K562 (cell line): ENCODE data around the gene COL1A1. TPM values are rescaled to one million over a fixed set of nuclear protein-coding genes. Genes with fewer than 3 reads are reported as not detected.

ENCODE experiments used
- ATF7 ChIP-seq: fragments of 450-650 bp; IDR thresholded peaks from 2 replicates; pipeline ENCODE4 v1.7.1; 2014; ENCODE audit warnings: mild to moderate bottlenecking, moderate library complexity
- CBFA2T3 ChIP-seq: fragments of 450-650 bp; IDR thresholded peaks from 2 replicates; pipeline ENCODE4 v1.6.1; 2017
- CBX8 ChIP-seq: fragments of 200-600 bp; sonication (generic); IDR thresholded peaks from 2 replicates; pipeline ENCODE4 v1.6.1; 2012; ENCODE audit warnings: borderline replicate concordance, mixed run types, low read depth, mild to moderate bottlenecking, moderate library complexity, mixed read lengths, low read length, control low read depth, inconsistent platforms; ENCODE audit not compliant: poor library complexity, severe bottlenecking; ENCODE audit errors: extremely low read depth
- DACH1 ChIP-seq: fragments of 450-650 bp; IDR thresholded peaks from 2 replicates; pipeline ENCODE4 v1.6.1; 2018; ENCODE audit not compliant: partially characterized antibody
- ESRRB ChIP-seq: fragments of 250-450 bp; sonication (Bioruptor Pico); IDR thresholded peaks from 2 replicates; pipeline ENCODE4 v1.5.0; 2020; ENCODE audit warnings: mild to moderate bottlenecking, moderate library complexity, borderline replicate concordance
- IRF2 ChIP-seq: sonication (generic); formaldehyde crosslinking; IDR thresholded peaks from 2 replicates; pipeline ENCODE4 v1.8.1; 2022; ENCODE audit warnings: mild to moderate bottlenecking, missing genetic modification reagents
- MIER1 ChIP-seq: fragments of 450-650 bp; IDR thresholded peaks from 2 replicates; pipeline ENCODE4 v1.6.1; 2016; ENCODE audit warnings: antibody characterized with exemption, mild to moderate bottlenecking, low read depth
- SMARCE1 ChIP-seq: fragments of 450-650 bp; IDR thresholded peaks from 2 replicates; pipeline ENCODE4 v1.7.1; 2016; ENCODE audit warnings: mild to moderate bottlenecking
- SOX6 ChIP-seq: fragments of 450-650 bp; IDR thresholded peaks from 2 replicates; pipeline ENCODE4 v1.6.1; 2014; ENCODE audit warnings: mild to moderate bottlenecking
- TFAM ChIP-seq: fragments of 250-450 bp; sonication (Bioruptor Pico); conservative IDR thresholded peaks from 2 replicates; pipeline ENCODE4 v1.5.0; 2021; ENCODE audit warnings: mild to moderate bottlenecking, moderate library complexity
- YY1 ChIP-seq, 3 experiments: IDR thresholded peaks; 2 replicates each; pipeline ENCODE4 v1.6.1; 2011; ENCODE audit warnings: low read length in 2 of 3, mild to moderate bottlenecking in 2 of 3, moderate library complexity in 2 of 3, borderline replicate concordance in 1 of 3, control low read depth in 1 of 3, low read depth in 1 of 3; ENCODE audit not compliant: insufficient read depth in 3 of 3, insufficient replicate concordance in 2 of 3, control insufficient read depth in 1 of 3, insufficient read length in 1 of 3; ENCODE audit errors: extremely low read depth in 1 of 3
- ZNF175 ChIP-seq: fragments of 200-800 bp; sonication (Bioruptor generic); IDR thresholded peaks from 2 replicates; pipeline ENCODE4 v1.6.1; 2016; ENCODE audit warnings: low read depth, mild to moderate bottlenecking, missing genetic modification characterization, missing compliant biosample characterization
- ZNF347 ChIP-seq: fragments of 450-650 bp; formaldehyde crosslinking; IDR thresholded peaks from 2 replicates; pipeline ENCODE4 v1.4.0; 2020; ENCODE audit warnings: low read depth, mild to moderate bottlenecking, moderate library complexity
- ZNF408 ChIP-seq: fragments of 250-450 bp; sonication (Bioruptor Pico); IDR thresholded peaks from 2 replicates; pipeline ENCODE4 v1.4.0; 2020; ENCODE audit warnings: low read depth, mild to moderate bottlenecking, moderate library complexity
- ZNF707 ChIP-seq: fragments of 250-450 bp; sonication (Bioruptor Pico); conservative IDR thresholded peaks from 2 replicates; pipeline ENCODE4 v1.8.0; 2022; ENCODE audit warnings: inconsistent platforms, mild to moderate bottlenecking, moderate library complexity
- polyA plus RNA-seq, 8 experiments: library from polyadenylated mRNA; depleted of rRNA in 4 of 8; stranded (reverse) in 5 of 8; unstranded in 3 of 8; fragments of >200 nt; fragmentation: Nextera tagmentation in 2 of 8; fragmentation: Illumina TruSeq in 1 of 8; extraction: Ambion mirVana in 2 of 8; extraction: Trizol in 1 of 8; gene quantifications; 2 replicates each; pipeline versions ENCODE4 v1.2.1 to v1.2.3, GENCODE V29; 2011 to 2014; ENCODE audit warnings: inconsistent platforms in 1 of 8, missing spikeins in 1 of 8
- total RNA-seq, 7 experiments: library from RNA; depleted of rRNA in 6 of 7; stranded (reverse); fragments of >200 nt in 6 of 7; fragmentation: Illumina TruSeq in 2 of 7; extraction: Trizol in 2 of 7; gene quantifications; 2 replicates each; pipeline versions ENCODE4 v1.2.1 to v1.2.3, GENCODE V29; 2011 to 2021; ENCODE audit warnings: low replicate concordance in 1 of 7
- TF ChIP-seq, protein P1 (sequence below): fragments of 250-450 bp; sonication (Bioruptor Pico); IDR thresholded peaks from 2 replicates; pipeline ENCODE4 v1.4.0; 2020; ENCODE audit warnings: mild to moderate bottlenecking, moderate library complexity
- TF ChIP-seq, protein P2 (sequence below): sonication (generic); formaldehyde crosslinking; IDR thresholded peaks from 2 replicates; pipeline ENCODE4 v1.8.0; 2022; ENCODE audit warnings: missing genetic modification reagents, mild to moderate bottlenecking, borderline replicate concordance
- TF ChIP-seq, protein P3 (sequence below): fragments of 250-450 bp; sonication (Bioruptor Pico); IDR thresholded peaks from 2 replicates; pipeline ENCODE4 v1.4.0; 2020; ENCODE audit warnings: mild to moderate bottlenecking, moderate library complexity, borderline replicate concordance

COL1A1 gene
- total and polyA plus RNA-seq, 9 of the 15 experiments (the other 6 are each of a cell fraction or from before 2014, with no cell fraction given) = 0.04 to 3.4 (median 0.18) TPM

DNA sequence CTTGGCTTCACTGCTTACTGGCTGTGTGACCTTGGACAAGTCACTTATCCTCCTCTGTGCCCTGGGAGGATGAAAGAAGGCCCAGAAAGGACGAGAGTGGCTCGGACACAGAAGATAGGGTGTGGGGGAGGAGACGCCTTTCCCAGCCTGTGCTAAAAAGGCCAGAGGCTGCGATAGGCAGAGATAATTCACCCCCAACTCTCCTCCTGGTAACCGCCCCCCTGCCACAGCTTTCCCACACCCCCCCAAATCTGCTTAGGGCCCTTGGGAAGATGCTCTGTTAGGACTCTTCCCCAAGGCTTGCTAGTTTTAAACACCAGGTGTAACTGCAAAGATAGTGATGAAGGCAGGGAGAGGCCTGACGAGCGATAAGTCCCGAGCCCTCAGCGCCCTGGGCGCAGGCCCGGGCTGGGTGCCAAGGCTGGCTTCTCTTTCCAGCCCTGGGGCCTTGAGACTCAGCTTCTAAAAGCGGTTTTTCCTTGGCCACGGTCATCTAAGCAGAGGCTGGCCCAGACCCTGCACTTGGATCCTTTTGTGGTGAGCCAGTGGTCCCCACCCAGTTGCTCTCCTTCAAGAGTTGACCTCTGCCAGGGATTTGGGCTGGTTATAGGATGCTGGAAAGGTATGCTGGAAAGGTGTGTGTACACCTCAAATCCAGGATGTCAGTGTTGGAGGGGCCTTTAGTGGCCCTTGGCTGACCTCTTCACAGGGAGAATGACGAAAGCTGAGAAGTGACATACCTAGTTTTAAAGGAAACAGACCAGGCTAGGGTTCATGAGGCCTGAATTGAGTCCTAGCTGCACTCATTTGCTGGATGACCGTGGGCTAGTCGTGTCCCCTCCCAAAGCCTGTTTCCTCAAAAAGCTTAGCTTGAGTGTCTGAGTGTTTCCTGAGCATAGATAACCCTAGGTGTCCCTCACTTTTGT is 47.5 kb downstream of the COL1A1 start (continued):
- TF ChIP-seq CBX8 = no peak
- no peak for TF ChIP-seq ZNF408 (CRISPR knock-in tag)
- TF ChIP-seq CBFA2T3 = peak; percentile 91
- TF ChIP-seq SOX6 = no peak
- TF ChIP-seq, protein P1, sequence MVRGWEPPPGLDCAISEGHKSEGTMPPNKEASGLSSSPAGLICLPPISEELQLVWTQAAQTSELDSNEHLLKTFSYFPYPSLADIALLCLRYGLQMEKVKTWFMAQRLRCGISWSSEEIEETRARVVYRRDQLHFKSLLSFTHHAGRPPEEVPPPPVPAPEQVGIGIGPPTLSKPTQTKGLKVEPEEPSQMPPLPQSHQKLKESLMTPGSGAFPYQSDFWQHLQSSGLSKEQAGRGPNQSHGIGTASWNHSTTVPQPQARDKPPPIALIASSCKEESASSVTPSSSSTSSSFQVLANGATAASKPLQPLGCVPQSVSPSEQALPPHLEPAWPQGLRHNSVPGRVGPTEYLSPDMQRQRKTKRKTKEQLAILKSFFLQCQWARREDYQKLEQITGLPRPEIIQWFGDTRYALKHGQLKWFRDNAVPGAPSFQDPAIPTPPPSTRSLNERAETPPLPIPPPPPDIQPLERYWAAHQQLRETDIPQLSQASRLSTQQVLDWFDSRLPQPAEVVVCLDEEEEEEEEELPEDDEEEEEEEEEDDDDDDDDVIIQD (CRISPR knock-in tag) = no peak
- no peak for TF ChIP-seq MIER1
- no peak for TF ChIP-seq ZNF707 (CRISPR knock-in tag)
- no peak for TF ChIP-seq ESRRB (CRISPR knock-in tag)
- TF ChIP-seq ATF7 = no peak; the same call in 1 of the 2 replicates
- TF ChIP-seq IRF2 (CRISPR knock-in tag) = no peak
- TF ChIP-seq, protein P2, sequence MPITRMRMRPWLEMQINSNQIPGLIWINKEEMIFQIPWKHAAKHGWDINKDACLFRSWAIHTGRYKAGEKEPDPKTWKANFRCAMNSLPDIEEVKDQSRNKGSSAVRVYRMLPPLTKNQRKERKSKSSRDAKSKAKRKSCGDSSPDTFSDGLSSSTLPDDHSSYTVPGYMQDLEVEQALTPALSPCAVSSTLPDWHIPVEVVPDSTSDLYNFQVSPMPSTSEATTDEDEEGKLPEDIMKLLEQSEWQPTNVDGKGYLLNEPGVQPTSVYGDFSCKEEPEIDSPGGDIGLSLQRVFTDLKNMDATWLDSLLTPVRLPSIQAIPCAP (CRISPR knock-in tag) = no peak
- TF ChIP-seq ZNF175 (CRISPR knock-in tag) = no peak
- no peak for TF ChIP-seq ZNF347 (CRISPR knock-in tag)
- TF ChIP-seq, protein P3, sequence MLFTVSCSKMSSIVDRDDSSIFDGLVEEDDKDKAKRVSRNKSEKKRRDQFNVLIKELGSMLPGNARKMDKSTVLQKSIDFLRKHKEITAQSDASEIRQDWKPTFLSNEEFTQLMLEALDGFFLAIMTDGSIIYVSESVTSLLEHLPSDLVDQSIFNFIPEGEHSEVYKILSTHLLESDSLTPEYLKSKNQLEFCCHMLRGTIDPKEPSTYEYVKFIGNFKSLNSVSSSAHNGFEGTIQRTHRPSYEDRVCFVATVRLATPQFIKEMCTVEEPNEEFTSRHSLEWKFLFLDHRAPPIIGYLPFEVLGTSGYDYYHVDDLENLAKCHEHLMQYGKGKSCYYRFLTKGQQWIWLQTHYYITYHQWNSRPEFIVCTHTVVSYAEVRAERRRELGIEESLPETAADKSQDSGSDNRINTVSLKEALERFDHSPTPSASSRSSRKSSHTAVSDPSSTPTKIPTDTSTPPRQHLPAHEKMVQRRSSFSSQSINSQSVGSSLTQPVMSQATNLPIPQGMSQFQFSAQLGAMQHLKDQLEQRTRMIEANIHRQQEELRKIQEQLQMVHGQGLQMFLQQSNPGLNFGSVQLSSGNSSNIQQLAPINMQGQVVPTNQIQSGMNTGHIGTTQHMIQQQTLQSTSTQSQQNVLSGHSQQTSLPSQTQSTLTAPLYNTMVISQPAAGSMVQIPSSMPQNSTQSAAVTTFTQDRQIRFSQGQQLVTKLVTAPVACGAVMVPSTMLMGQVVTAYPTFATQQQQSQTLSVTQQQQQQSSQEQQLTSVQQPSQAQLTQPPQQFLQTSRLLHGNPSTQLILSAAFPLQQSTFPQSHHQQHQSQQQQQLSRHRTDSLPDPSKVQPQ = no peak
- TF ChIP-seq DACH1 = no peak
- peak; percentile 79 for TF ChIP-seq SMARCE1
- no peak for TF ChIP-seq YY1 (IDR thresholded peaks at IDR 0.05; ENCODE audit: borderline replicate concordance in 1 of 3, control insufficient read depth in 1 of 3, extremely low read depth in 1 of 3, insufficient read depth in 3 of 3, insufficient read length in 1 of 3, insufficient replicate concordance in 2 of 3, low read depth in 1 of 3, low read length in 2 of 3)
- no peak for TF ChIP-seq TFAM
